Measurements from ENCODE around the gene TUBG2. TPM values are rescaled to one million over a fixed set of nuclear protein-coding genes. Genes with fewer than 3 reads are reported as not detected.
A peak's percentile ranks its signal among the peaks of the same experiment; 100 is the strongest.
"Not testable (repeated sequence)": the region's sequence is repeated elsewhere in the genome, so short reads cannot be mapped to it uniquely, and the experiment has no call there.

TUBG2 gene
- total and polyA plus RNA-seq, 2 donors from 2014 or later, result 19.9 to 39.9 TPM

- Histone ChIP-seq H3K27ac (ENCODE audit: low read depth in 2 of 2, low read length in 2 of 2) (no peak overlapping the region), H3K9ac (ENCODE audit: low read length in 3 of 3) (no peak overlapping the region), H3K4me1 (ENCODE audit: control insufficient read depth in 2 of 3, insufficient read depth in 2 of 3, low read depth in 1 of 3, low read length in 3 of 3) (peaks cover 0 to 9% (median 8%) of the 10 kb centered on the region in 3 donors), H3K27me3 (ENCODE audit: control insufficient read depth, insufficient read depth, low read length) (no peaks in the 10 kb centered on the region), H3K4me3 (ENCODE audit: low read length in 3 of 3) (no peak overlapping the region), H3K9me3 (ENCODE audit: control insufficient read depth in 2 of 3, insufficient read depth in 1 of 3, low read length in 3 of 3) (no peaks in the 10 kb centered on the region), H3K36me3 (ENCODE audit: control insufficient read depth in 2 of 3, insufficient read depth in 3 of 3, low read length in 3 of 3) (peaks cover 0 to 2% (median 0%) of the 10 kb centered on the region in 3 donors)
- DNase-seq (no peak), FAIRE-seq (no peak)
- TF ChIP-seq, protein P1, sequence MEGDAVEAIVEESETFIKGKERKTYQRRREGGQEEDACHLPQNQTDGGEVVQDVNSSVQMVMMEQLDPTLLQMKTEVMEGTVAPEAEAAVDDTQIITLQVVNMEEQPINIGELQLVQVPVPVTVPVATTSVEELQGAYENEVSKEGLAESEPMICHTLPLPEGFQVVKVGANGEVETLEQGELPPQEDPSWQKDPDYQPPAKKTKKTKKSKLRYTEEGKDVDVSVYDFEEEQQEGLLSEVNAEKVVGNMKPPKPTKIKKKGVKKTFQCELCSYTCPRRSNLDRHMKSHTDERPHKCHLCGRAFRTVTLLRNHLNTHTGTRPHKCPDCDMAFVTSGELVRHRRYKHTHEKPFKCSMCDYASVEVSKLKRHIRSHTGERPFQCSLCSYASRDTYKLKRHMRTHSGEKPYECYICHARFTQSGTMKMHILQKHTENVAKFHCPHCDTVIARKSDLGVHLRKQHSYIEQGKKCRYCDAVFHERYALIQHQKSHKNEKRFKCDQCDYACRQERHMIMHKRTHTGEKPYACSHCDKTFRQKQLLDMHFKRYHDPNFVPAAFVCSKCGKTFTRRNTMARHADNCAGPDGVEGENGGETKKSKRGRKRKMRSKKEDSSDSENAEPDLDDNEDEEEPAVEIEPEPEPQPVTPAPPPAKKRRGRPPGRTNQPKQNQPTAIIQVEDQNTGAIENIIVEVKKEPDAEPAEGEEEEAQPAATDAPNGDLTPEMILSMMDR (IDR thresholded peaks at IDR 0.05; ENCODE audit: borderline replicate concordance, extremely low read depth, insufficient read depth), result no peak
- intact Hi-C loops (cut with DNase I), result no loop called here
These were observed 3.6 kb upstream of the TUBG2 start for GRCh38 chr17:42655528-42655927.

- no peak for FAIRE-seq
- H3K4me1 ChIP-seq (ENCODE audit: control insufficient read depth in 2 of 3, insufficient read depth in 2 of 3, low read depth in 1 of 3, low read length in 3 of 3), result peaks cover 0 to 10% (median 9%) of the 10 kb centered on the region in 3 donors
- H3K27ac ChIP-seq (ENCODE audit: low read depth in 2 of 2, low read length in 2 of 2), result no peak overlapping the region
- no peak overlapping the region for H3K4me3 ChIP-seq (ENCODE audit: low read length in 3 of 3)
- DNase-seq, result no peak
- intact Hi-C loops (cut with DNase I), result no loop called here
- no peaks in the 10 kb centered on the region for H3K27me3 ChIP-seq (ENCODE audit: control insufficient read depth, insufficient read depth, low read length)
- H3K36me3 ChIP-seq (ENCODE audit: control insufficient read depth in 2 of 3, insufficient read depth in 3 of 3, low read length in 3 of 3), result peaks cover 0 to 3% (median 3%) of the 10 kb centered on the region in 3 donors
- no peaks in the 10 kb centered on the region for H3K9me3 ChIP-seq (ENCODE audit: control insufficient read depth in 2 of 3, insufficient read depth in 1 of 3, low read length in 3 of 3)
- TF ChIP-seq, protein P1 (IDR thresholded peaks at IDR 0.05; ENCODE audit: borderline replicate concordance, extremely low read depth, insufficient read depth), result no peak
- H3K9ac ChIP-seq (ENCODE audit: low read length in 3 of 3), result no peak overlapping the region
These were observed 1.1 kb upstream of the TUBG2 start for GRCh38 chr17:42657824-42658588.

DNA sequence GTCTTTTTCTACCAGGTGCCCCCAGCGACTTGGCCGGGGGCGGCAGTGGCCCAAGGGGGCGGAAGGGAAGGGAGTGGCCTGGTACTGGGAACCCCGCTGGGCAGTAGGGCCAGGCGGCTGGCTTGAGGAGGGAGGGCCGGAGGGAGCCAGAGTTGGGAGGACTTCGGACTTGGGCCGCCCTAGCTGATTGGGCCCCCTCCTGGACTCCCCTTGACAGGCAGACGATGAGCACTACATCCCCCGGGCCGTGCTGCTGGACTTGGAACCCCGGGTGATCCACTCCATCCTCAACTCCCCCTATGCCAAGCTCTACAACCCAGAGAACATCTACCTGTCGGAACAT lies 819 bp downstream of the TUBG2 start:
- H3K9ac ChIP-seq (ENCODE audit: low read length in 3 of 3); intact Hi-C loops (cut with DNase I): not testable (repeated sequence)
- H3K4me3 ChIP-seq (ENCODE audit: low read length in 3 of 3), result peak overlapping the region in 1 of 3 donors; percentile 61

DNA sequence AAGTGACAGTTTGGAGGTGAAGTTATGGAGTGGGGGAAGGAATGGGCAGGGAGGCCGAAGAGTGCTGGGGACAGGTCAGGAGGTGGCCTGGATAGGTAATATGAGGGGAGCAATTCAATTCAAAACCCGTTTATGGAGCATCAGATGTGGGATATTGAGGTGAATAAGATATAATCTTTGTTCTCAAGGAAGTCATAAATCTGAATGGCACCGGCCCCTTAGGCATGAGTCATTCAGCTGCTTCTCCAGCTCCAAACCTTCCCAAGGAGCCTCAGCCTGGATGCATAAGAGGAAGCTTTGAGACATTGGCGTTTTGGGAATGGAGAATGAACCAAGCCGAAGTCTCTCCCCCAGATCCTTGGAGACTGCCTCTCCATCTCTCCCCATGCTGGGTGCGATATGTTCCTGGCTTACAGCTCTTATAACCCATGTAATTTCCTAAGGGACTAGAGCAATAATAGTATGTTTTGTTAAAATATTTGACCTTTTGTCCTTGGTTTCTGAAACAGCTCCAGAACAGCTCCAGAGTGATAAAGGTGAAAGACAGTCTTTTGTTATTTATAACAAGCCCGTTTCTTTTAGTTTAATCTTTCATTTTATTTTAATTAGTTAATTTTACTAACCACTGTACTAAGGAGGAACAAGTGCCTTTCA lies 1.7 kb downstream of the TUBG2 start:
- H3K4me1 ChIP-seq (ENCODE audit: control insufficient read depth in 2 of 3, insufficient read depth in 2 of 3, low read depth in 1 of 3, low read length in 3 of 3), result peaks cover 0 to 8% (median 6%) of the 10 kb centered on the region in 3 donors
- FAIRE-seq, result no peak

More for the DNA sequence above, 819 bp downstream of the TUBG2 start:
- H3K9me3 ChIP-seq (ENCODE audit: control insufficient read depth in 2 of 3, insufficient read depth in 1 of 3, low read length in 3 of 3); H3K4me1 ChIP-seq (ENCODE audit: control insufficient read depth in 2 of 3, insufficient read depth in 2 of 3, low read depth in 1 of 3, low read length in 3 of 3); H3K27ac ChIP-seq (ENCODE audit: low read depth in 2 of 2, low read length in 2 of 2); DNase-seq; H3K27me3 ChIP-seq (ENCODE audit: control insufficient read depth, insufficient read depth, low read length); H3K36me3 ChIP-seq (ENCODE audit: control insufficient read depth in 2 of 3, insufficient read depth in 3 of 3, low read length in 3 of 3); FAIRE-seq: not testable (repeated sequence)

More for the DNA sequence above, 1.7 kb downstream of the TUBG2 start:
- no peak for DNase-seq
- Histone ChIP-seq H3K4me3 (ENCODE audit: low read length in 3 of 3) (no peak overlapping the region), H3K36me3 (ENCODE audit: control insufficient read depth in 2 of 3, insufficient read depth in 3 of 3, low read length in 3 of 3) (peaks cover 0 to 3% (median 3%) of the 10 kb centered on the region in 3 donors), H3K27ac (ENCODE audit: low read depth in 2 of 2, low read length in 2 of 2) (no peak overlapping the region), H3K9ac (ENCODE audit: low read length in 3 of 3) (no peak overlapping the region), H3K27me3 (ENCODE audit: control insufficient read depth, insufficient read depth, low read length) (no peaks in the 10 kb centered on the region), H3K9me3 (ENCODE audit: control insufficient read depth in 2 of 3, insufficient read depth in 1 of 3, low read length in 3 of 3) (no peaks in the 10 kb centered on the region)
- TF ChIP-seq, protein P1 (IDR thresholded peaks at IDR 0.05; ENCODE audit: borderline replicate concordance, extremely low read depth, insufficient read depth), result no peak
- intact Hi-C loops (cut with DNase I), result no loop called here
